T-helper 1 cell (primary cell): Measurements from ENCODE around the gene OTOS.

Experiments
- DNase-seq, 5 donors: peaks; one replicate each; pipeline ENCODE4 v3.0.0-alpha.2; 2012 to 2020

The OTOS gene

DNA sequence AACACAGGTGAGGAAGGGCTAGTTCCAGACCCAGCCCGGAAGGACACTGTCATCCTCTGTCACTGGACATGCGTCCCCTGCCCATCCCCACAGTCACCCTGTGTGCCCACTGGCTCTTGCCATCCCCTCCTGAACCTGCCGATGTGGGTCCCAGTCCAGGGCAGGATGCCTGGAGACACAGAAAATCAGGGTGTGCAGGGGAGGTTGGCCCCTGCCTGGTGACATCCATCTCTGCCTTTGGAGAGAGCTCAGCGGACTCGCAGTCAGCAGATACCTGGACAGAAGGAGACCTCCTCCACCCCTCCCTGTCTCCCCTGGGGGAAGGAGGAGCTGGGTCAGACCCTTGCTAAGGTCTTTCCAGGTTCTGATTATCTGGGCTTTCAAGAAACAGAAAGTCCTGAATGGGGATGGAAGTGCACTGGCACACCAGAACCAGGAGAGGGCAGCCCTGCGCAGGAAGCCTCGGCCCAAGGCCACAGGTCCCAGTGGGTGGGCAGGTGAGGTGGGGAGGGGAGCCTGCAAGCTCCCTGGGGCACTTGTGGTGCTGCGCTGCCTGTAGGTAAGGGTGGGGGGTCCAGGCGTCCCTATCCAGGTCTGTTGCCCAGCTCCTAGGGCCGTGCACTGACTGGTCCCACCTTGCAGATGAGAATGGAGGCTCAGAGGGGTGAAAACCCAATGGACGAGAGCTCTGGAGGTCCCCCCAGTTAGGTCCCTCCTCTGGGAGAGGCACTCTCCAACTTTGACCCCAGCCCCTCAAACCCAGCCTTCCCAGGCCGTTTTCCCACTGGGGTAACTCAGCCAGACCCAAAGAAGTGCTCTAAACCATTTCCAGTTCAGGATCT lies 9.7 kb upstream of the OTOS start:
- peak in 2 of 5 donors; percentile 9 to 12 for DNase-seq

DNA sequence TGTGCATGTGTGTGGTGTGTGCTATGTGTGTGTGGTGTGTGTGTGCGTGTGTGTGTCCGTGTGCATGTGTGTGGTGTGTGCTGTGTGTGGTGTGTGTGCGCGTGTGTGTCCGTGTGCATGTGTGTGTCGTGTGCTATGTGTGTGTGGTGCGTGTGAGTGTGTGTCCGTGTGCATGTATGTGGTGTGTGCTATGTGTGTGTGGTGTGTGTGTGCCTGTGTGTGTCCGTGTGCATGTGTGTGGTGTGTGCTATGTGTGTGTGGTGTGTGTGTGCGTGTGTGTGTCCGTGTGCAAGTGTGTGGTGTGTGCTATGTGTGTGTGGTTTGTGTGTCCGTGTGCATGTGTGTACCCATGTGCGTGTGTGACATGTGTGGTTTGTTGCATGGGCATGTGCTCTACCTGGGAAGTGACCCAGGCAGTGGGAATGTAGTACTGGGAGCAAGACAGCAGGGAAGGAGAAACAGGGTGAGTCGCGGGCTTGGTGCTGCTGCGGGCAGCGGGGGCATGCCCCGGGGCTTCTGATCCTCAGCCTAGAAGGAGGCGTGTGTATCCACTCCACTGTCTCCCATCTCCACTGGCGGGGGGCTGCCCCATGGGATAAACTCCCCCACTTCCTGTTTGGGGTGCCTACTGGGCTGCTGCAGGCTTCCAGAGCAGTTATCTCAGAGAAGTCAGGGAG lies 7.6 kb upstream of the OTOS start:
- no peak for DNase-seq

DNA sequence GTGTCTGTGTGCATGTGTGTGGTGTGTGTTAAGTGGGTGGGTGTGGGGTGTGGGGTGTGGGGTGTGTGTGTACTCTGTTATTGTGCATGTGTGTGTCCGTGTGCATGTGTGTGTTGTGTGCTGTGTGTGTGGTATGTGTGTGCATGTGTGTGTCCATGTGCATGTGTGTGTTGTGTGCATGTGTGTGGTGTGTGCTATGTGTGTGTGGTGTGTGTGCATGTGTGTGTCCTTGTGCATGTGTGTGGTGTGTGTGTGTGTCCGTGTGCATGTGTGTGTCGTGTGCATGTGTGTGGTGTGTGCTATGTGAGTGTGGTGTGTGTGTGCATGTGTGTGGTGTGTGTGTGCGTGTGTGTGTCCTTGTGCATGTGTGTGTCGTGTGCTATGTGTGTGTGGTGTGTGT lies 6.9 kb upstream of the OTOS start:
- no peak for DNase-seq

- no peak for DNase-seq
Observed at GRCh38 chr2:240146627-240147278, 6.3 kb upstream of the OTOS start.

DNA sequence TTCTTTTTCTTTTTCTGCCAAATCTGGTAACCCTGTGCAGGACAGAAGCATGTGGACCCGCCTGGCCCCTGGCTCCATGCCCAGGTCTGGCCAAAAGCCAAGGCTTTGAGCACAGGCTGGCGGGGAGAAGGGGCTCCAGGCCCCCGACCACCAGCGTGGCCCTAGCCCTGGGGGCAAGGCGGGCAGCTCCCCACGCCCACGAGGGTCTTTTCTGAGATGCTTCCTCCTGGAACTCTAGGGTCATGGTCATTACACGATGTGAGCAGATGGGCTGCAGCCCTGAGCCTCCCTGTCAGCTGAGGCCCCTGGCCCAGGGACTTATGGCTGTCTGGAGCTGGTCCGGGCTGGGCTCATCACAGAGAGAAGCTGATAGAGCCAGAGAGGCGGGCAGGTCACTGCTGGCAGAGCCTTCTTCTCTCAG lies 5.7 kb upstream of the OTOS start:
- DNase-seq: no peak

- DNase-seq: no peak
Observed at GRCh38 chr2:240145461-240145860, 5.0 kb upstream of the OTOS start.

GRCh38 chr2:240144649-240145261 lies 4.3 kb upstream of the OTOS start:
- no peak for DNase-seq

- DNase-seq: peak; percentile 52 to 77 (median 66)
Observed at GRCh38 chr2:240143801-240144648, 3.6 kb upstream of the OTOS start.

DNA sequence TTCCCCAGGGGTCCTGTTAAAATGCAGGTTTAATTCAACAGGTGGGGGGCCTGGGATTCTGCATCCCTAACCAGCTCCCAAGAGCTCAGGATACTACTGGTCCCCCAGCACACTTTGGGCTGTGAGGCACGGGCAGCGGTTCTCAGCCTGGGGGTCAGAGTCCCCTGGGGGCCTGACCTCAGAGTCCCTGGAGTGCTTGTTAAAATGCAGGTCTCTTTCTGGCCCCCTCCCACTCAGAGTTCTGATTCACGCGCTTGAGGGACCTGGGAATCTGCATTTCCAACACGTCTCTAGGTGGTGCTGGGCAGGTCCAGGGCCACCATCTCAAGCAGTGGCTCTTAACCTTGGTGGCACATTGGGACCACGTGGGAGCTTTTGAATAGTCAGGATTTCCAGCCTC lies 2.8 kb upstream of the OTOS start:
- no peak for DNase-seq

DNA sequence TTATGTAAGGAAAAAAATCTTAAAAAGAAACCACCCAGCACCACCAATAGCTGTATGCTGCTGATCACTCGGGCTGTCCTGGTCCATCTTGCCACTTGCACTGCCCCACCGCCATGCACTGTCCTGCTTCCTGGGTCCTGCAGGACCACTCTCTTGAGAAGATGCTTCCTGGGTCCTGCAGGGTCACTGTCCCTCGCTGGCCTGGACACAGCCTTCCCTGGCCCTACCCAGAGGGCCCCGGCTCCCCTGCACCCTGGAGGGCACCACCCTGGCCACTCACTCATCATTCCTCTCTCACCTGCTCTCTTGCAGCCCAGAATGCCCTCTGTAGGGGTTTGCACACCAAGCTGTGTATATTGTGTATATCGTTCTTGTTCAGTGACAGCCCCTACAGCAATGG lies 2.4 kb upstream of the OTOS start:
- no peak for DNase-seq

GRCh38 chr2:240142256-240142775 lies 1.9 kb upstream of the OTOS start:
- DNase-seq: no peak

DNA sequence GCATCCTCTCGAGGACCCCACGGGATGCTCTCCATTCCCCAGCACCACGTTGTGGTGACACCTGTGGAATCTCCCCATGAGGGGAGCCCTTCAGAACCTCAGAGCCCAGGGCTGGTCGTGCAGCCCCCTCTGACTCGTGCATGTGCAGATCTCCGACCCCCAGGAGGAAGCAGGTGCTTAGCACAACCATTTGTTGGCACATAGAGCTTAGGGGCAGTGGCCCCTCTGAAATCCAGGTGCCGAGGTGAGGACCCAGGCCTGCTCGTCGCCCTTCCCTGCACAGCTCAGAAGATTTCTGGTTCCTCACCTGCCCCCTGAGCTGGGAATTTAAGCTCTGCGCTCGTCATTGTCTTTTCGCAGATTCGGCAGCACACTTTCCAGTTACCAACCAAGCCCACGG lies 1.3 kb upstream of the OTOS start:
- no peak for DNase-seq

DNA sequence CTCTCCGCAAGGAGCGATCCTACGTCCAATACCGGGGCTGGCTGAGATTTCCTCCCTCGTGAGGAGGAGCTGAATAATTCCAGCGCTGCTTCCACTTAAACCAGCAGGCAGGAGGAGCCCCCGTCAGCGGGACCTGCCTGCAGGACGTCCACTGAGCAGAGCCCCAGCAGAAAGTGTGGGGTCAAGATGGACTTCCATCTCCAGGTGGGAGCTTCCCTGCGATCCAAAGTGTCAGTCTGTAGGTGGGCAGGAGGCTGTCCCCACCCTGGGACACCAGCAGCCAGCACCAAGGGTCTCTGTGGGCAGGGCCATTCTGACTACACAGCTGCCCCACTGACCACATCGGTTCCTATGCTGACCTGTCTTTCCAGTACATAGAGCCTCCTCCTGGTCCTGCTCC lies 462 bp upstream of the OTOS start:
- no peak for DNase-seq

DNA sequence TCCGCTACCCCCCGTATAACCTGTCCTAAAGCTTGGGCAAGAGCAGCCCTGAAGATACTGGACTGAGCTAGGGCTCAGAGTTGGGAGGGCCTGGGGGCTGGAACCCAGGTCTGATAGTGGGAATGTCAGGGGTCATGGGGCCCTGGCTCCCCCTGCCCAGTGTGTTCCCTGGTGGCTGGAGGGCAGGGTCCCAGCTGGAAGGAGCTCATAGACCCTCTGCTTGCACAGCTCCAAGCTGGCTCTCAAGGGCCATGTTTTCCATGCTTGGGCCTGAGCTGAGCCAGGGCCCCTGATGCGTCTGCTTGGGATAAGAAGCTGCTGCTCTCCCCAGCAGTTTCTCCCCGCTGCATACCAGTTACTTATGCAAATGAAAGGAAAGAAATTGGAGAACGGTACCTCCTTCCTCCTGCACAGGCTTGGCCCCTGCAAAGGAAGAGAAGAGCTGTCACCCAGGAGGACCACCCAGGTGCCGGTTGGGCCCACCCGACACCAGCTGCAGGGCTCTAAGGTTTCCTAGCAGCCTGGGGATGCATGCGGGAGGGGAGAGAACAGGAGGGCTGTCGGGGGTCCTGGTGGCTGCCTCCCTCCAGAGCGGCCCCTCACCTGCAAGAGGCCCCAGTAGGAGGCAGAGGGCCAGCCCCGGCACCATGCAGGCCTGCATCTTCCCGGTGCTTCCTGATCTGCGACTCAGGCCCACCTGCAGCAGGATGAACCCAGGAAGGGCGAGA lies 628 bp downstream of the OTOS start:
- DNase-seq: no peak

DNA sequence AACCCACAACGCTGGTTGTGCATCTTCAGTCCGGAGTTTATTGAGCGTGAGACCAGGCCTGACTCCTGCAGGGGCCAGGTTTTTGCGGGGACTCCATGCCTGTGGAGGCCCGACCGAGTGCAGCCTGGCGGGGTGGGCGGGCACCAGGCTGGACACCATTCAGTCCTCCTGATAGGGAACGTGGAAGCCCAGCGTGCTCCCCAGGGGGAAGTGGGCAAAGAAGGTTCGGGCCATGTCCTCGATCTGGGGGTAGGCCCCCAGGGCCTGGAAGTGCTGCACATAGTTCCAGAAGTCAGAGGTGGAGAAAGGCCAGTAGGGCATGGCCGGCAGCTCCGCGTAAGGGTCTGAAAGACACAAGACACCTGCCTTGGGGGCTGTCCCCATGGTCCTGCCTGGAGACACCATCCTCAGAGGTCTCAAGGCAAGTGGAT lies 1.4 kb downstream of the OTOS start:
- DNase-seq: no peak

DNA sequence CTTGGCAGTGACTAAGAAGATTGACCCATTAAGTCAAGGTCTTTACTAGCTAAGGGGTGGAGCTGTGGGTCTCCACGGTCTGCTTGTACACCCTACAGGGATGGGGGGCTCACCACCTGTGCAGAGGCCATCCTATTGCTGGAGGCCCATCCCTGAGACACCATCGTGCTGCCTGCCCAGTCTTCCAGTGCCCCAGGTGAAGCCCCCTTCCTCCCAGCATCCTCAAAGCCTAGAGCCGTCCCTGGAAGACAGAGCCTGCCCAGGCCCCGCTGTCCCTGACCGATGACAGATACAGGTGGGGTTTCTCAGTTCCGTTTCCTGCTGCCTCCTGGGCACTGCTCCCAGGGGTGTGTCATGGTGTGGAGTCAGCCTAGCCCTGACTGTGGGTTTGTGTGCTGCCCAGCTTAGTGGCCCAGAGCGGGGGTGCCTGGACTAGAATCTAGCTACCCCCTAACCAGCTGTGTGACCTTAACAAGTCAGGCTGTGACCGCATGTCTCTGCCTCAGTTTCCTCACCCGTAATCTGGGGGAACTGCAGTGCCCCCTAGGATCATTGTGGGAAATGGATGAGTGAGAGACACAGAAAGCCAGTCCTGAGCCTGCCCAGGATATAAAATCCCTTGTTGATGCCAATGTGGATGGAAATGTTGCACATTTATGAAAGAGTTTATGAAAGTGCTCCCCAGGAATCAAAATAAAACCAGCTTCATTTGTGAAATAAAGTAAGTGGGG lies 2.0 kb downstream of the OTOS start:
- DNase-seq: no peak

GRCh38 chr2:240137596-240138253 lies 2.7 kb downstream of the OTOS start:
- no peak for DNase-seq

DNA sequence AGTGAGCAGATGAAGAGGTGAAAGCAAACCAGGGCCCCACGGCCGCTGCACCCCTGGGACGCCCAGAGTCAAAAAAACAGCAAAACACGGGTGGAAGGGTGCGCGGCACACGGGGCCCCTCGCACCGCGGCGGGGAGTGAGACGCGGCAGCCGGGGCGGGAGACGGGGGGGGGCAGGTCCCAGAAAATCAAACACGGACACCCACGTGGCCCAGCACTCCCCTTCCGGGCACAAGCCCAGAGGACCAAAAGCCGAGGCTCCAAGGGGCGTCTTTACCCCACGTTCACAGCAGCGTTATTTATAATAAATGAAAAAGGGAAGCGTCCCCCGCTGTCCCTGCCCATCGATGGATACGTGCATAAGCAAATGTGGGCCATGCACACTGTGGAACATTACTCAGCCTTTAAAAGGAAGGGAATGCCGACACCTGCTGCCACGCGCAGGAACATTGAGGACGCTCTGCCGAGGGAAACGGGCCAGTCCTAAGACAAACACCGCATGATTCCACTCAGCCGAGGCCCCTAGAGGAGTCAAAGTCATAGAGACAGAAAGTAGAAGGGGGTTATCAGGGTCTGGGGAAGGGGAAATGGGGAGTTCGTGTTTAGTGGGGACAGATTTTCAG lies 3.7 kb downstream of the OTOS start:
- peak in 1 of 5 donors; percentile 10 for DNase-seq

DNA sequence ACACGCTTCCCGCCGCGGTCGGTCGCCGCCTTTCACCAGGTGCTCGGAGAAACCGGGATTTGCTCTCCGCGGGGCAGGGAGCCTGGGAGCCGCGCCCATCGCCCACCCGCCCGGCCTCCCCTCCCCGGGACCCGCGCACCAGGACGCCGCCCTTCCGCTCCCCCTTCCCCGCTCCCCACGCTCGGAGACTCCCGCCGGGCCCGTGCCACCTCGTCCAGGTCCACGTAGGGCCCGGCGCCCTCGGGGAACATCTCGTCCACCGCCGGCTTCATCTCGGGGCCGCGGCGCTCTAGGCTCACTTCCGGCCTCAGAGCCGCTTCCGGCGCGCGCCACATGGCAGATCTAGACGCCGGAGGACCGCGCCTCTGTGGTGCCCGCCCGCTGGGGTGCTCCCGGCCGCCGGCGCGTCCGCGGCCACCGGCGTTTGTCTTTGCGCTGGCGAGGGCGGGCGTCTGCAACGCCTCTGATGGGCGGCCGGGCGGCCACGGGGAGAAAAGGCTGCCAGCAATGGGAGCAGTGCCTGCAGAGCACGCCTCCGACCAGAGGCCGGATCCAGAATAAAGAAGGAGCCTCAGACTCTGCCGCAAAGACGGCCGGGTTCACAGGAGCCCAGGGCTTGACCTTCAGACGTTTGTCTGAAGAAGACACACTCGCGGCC lies 4.3 kb downstream of the OTOS start, which contains the start of gene COPS9:
Gene COPS9 (minus strand): TSS at position 293 of the 658 bp plus-strand sequence. CDS start 21 bp downstream, at position 272.
- peak; percentile 69 to 87 (median 75) for DNase-seq
